Measurements from ENCODE around the gene DMRTC2.

The DMRTC2 gene

GRCh38 chr19:41845001-41845050 is at the start of gene DMRTC2:
TSS of gene DMRTC2 (plus strand) at chr19:41845042. CDS start at chr19:41847429, 2,387 bp downstream.
- DNase-seq, result no peak

GRCh38 chr19:41796362-41796761 is 48.5 kb upstream of the DMRTC2 start, which contains the start of gene CEACAM3:
TSS of gene CEACAM3 (plus strand) at chr19:41796587. CDS start at chr19:41796678, 91 bp downstream.
- DNase-seq, result no peak

DNA sequence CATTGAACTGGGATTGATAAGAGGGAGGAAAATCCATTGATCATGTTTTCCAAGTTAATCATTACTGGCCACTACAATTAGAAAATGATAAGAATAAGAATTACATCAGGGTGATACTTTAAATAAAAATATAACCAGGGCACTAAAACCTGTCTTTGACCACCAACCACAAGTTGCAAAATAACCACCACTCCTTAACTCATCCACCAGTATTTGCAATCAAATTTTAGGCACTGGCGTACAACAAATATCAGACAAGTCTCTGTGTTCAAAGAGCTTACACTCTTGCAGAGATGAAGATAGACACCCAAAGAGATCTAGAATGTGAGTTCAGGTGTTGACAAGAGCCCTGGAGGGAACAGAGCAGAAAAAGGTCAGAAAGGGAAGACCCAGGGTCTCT is 47.9 kb upstream of the DMRTC2 start:
- no peak for DNase-seq

- no peak for DNase-seq
Observed at GRCh38 chr19:41799444-41800000, 45.3 kb upstream of the DMRTC2 start.

- DNase-seq, result no peak
Observed at GRCh38 chr19:41801031-41801430, 43.8 kb upstream of the DMRTC2 start.

- no peak for DNase-seq
Observed at GRCh38 chr19:41801792-41802211, 43.0 kb upstream of the DMRTC2 start.

DNA sequence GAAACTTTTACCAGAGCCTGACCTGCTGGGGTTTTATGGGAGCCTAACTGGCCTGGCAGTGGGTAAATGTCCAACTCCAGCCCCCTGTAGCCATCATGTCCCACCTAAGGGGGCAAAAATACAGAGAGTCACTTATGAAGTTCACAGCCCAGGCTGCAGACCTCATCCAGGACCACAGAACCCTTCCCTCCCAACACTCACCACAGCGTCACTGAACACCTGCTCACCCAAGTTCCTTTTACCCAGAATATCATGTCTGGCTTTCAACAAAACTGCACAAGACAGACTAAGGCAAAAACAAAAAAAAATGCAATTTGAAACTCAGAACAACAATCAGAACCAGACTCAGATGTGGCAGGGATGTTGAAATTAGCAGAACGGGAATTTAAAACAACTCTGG is 42.1 kb upstream of the DMRTC2 start:
- no peak for DNase-seq

DNA sequence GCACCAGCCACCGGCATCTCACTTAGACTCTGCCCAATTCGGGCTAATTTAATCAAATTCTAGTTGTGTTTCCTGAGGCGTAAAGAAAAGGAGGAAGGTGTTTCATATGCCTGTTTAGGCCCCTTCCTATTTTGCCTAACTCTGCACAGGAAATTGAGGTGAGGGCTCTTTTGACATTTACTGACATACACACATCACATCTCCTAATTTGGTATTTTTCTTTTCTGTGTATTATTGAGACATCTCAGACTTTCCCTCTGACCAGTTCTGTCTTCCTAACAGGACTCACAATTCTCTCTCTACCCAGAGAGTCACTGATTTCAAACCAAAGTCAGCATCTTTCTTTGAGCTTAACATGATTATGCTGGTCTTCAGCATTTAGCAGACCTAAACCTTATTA is 40.5 kb upstream of the DMRTC2 start:
- no peak for DNase-seq

- no peak for DNase-seq
Observed at GRCh38 chr19:41807176-41807575, 37.7 kb upstream of the DMRTC2 start.

DNA sequence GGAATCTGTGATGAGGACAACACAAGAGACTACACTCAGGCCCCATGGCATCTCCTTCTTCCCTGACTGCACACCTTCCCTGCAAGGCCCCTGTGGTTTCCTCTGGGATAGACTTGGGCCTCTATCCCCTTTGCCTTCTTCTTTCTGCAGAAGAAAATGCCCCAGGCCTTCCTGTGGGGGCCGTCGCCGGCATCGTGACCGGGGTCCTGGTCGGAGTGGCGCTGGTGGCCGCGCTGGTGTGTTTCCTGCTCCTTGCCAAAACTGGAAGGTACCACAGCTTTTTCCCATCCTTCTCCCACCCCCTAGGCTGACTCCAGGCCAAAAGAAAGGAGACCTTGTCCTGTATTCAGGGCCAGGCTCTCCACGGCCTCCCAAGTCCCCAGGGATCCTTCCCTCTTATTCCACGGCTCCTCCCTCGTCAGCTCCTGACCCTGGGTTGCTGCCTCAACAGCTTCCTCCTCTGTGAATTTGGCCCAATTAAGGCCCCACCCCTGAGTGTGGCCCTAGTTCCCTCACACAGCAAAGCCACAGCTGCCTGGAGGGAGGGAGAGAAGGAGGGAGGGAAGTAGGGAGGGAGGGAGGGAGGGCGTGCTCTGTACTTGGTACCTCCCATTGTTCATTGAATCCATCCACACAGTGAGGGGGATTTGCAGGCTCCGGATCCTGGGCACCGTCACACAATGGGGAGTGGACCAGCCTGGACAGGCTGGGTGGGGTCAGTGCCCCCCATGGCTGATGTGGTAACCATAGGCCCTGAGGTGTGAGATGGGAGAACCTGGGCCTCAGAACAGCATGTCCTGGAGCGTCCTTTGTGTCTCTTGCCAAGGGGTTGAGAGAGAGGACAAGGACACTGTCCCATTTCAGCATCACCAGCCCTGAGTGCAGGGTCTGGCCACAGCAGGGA is 35.9 kb upstream of the DMRTC2 start:
- DNase-seq, result no peak

- no peak for DNase-seq
Observed at GRCh38 chr19:41810301-41810700, 34.5 kb upstream of the DMRTC2 start.

DNA sequence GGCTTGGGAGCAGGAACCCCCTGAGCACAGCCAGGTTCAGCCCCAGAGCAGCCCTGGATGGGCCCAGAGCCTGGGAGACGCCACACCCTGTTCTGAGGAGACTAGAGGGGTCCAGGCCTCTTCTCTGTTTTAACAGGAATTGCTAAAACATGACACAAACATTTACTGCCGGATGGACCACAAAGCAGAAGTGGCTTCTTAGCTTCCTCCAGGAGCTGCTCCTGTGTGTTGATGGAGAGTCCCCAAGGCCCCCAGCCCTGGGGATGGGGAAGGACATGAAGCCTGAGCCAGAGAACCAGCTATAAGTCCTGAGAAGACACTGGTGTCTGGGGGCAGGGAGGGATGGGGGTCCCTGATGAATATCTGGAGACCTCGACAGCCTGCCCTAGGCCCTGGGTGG is 33.8 kb upstream of the DMRTC2 start:
- no peak for DNase-seq

GRCh38 chr19:41811981-41812380 is 32.9 kb upstream of the DMRTC2 start:
- no peak for DNase-seq

DNA sequence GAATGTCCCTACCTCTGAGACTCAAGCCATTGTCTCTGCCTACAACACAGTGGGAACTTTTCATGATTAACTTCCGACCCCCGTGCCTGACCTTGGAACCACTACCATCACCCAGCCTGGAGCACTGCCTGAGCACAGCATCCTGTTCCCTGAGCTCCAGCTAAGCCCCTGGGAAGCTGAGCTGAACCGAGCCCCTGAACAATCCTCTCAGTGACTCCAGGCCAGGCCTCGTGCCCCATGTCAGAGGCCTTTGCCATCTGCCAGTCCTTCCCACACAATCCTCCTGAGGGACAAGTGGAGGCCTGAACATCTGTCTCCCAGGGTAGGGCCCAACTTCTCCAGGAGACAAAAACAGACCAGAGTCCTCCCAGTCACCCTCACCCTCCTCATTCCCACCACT is 30.9 kb upstream of the DMRTC2 start:
- no peak for DNase-seq

DNA sequence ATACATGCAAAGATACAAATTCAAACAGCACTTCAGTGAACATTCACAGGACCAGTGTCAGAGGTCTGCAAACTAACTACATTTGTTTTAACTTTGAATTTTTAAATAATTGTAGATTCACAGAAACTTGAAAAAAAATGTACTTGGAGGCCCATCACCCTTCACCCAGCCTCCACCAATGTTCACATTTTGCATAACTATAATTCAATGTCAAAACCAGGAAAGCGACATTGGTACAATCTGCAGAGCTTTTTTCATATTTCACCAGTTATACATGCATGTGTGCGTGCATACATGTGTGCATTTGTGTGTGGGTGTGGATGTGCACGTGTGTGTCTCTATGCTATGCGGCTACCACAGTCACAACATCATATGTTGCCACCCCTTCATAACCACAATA is 29.5 kb upstream of the DMRTC2 start:
- DNase-seq, result no peak

GRCh38 chr19:41816761-41817160 is 28.1 kb upstream of the DMRTC2 start:
- DNase-seq, result no peak

- DNase-seq, result peak; percentile 33 to 58
Observed at GRCh38 chr19:41821003-41821735, 23.7 kb upstream of the DMRTC2 start.

GRCh38 chr19:41837981-41838708 is 6.7 kb upstream of the DMRTC2 start:
- DNase-seq, result no peak

DNA sequence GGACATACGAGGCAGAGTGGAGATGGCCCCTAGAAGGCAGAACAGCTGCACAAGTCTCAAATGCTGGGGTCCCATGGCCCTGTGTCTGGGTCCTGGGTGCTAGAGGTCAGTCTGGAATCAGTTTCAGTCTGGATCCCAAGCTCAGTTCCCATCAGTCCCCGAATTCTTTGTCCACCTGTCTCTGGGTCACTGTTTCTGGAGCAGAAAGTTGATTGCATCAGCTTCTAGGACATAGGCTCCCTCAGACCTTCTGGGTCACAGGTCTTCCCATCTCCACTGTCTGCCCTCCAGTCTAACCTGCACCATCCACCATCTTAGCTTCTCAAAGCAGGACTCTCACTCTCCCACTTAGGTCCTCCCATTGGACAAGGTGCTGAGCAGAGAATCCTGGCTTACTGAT is 5.6 kb upstream of the DMRTC2 start:
- no peak for DNase-seq

- DNase-seq, result no peak
Observed at GRCh38 chr19:41843371-41843770, 1.5 kb upstream of the DMRTC2 start.

GRCh38 chr19:41844601-41845000 is 241 bp upstream of the DMRTC2 start, which contains the start of gene LYPD4:
TSS of gene LYPD4 (minus strand) at chr19:41844683. CDS start at chr19:41839285, 5,398 bp downstream.
- no peak for DNase-seq

- DNase-seq, result no peak
Observed at GRCh38 chr19:41845051-41845590, 279 bp downstream of the DMRTC2 start.

Data from activated CD4-positive, alpha-beta T cell treated with anti-CD3 and anti-CD28 coated beads for 4 hours (primary cell).